Left hindlimb (tissue), 1 donor: ENCODE results near the gene IGSF10.
"Not testable (repeated sequence)": the region's sequence is repeated elsewhere in the genome, so short reads cannot be mapped to it uniquely, and the experiment has no call there.

Experiments used
- DNase-seq: peaks from one replicate; pipeline ENCODE4 v3.0.0-alpha.2; 2018

Gene IGSF10, protein sequence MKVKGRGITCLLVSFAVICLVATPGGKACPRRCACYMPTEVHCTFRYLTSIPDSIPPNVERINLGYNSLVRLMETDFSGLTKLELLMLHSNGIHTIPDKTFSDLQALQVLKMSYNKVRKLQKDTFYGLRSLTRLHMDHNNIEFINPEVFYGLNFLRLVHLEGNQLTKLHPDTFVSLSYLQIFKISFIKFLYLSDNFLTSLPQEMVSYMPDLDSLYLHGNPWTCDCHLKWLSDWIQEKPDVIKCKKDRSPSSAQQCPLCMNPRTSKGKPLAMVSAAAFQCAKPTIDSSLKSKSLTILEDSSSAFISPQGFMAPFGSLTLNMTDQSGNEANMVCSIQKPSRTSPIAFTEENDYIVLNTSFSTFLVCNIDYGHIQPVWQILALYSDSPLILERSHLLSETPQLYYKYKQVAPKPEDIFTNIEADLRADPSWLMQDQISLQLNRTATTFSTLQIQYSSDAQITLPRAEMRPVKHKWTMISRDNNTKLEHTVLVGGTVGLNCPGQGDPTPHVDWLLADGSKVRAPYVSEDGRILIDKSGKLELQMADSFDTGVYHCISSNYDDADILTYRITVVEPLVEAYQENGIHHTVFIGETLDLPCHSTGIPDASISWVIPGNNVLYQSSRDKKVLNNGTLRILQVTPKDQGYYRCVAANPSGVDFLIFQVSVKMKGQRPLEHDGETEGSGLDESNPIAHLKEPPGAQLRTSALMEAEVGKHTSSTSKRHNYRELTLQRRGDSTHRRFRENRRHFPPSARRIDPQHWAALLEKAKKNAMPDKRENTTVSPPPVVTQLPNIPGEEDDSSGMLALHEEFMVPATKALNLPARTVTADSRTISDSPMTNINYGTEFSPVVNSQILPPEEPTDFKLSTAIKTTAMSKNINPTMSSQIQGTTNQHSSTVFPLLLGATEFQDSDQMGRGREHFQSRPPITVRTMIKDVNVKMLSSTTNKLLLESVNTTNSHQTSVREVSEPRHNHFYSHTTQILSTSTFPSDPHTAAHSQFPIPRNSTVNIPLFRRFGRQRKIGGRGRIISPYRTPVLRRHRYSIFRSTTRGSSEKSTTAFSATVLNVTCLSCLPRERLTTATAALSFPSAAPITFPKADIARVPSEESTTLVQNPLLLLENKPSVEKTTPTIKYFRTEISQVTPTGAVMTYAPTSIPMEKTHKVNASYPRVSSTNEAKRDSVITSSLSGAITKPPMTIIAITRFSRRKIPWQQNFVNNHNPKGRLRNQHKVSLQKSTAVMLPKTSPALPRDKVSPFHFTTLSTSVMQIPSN (N-terminal part only)

DNA sequence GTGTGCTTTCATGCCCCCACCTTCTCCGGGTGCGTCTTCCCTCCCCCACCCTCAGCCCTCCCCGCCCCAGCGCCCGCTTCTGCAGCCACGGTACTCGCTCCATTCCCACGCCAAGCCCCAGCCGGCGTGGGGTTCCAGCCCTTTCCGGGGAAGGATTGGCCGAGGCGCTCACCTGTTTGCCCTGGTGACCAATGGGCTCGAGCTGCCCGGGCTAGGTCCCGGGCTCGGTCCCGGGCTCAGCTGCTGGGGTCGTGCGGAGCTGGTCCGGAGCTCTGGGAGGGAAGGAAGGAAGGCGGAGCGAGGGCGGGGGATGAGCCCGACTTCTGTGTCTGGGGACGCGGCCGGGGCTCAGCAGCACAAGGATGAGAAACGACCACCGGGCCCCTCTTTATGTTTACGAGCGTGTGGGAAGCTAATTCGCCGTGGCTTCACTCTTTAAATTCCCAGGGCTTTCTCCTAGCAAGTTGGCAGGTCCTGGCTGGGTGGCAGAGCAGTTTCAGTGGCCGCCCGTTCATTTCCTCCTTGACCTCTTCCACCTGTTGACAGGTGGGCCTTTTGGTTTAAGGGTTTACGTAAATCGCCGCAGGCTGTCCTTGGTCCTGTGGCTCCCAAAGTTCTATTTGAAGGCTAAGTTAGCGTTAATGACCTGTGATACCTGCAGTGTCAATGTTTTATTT lies at the start of gene IGSF10:
IGSF10 (minus strand) TSS at position 288 of the 677 bp plus-strand sequence. CDS start 2,352 bp downstream, outside the sequence.
- DNase-seq: peak; percentile 60

DNA sequence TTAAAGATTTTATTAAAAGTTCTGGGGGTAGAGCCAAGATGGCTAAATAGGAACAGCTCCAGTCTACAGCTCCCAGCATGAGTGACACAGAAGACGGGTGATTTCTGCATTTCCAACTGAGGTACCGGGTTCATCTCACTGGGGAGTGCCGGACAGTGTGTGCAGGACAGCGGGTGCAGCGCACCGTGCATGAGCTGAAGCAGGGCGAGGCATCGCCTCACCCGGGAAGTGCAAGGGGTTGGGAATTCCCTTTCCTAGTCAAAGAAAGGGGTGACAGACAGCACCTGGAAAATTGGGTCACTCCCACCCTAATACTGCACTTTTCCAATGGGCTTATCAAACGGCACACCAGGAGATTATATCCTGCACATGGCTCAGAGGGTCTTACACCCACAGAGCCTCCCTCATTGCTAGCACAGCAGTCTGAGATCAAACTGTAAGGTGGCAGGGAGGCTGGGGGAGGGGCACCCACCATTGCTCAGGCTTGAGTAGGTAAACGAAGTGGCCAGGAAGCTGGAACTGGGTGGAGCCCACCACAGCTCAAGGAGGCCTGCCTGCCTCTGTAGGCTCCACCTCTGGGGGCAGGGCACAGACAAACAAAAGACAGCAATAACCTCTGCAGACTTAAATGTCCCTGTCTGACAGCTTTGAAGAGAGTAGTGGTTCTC lies 48.7 kb upstream of the IGSF10 start:
- not testable (repeated sequence) for DNase-seq

DNA sequence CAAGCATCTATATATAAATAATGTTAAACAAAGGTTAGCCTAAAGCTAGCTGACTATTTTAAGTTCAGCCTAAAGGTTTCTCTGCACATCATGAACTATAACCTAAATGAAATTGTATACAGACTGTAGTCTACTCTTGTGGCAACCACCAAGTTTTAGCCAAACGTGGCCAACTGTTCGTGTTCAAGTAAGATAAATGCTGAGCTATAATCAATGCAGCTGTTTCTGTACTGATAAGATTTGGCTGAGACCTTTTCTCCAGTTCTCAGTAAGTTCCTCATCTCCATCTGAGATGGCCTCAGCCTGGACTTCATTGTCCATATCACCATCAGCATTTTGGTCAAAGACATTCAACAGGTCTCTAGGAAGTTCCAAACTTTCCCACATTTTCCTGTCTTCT lies 43.7 kb upstream of the IGSF10 start:
- no peak for DNase-seq

DNA sequence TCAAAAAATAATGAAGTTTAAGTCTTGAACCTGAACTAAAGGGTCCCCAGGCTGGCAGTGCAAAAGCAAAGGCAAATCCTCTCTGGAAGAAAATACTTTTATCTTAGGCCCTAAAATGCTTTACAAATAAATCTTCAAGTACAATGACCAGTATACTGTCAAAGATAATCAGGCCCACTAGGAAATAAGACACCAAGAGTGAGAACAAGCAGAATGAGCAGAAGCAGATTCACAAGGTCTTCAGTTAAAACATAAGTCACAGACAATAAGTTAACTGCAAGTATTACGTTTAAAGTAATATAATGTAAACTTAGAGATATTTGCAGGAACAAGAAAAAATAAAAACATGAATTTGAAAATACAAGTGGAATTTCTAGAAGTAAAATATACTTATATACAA lies 42.2 kb upstream of the IGSF10 start:
- DNase-seq: no peak

DNA sequence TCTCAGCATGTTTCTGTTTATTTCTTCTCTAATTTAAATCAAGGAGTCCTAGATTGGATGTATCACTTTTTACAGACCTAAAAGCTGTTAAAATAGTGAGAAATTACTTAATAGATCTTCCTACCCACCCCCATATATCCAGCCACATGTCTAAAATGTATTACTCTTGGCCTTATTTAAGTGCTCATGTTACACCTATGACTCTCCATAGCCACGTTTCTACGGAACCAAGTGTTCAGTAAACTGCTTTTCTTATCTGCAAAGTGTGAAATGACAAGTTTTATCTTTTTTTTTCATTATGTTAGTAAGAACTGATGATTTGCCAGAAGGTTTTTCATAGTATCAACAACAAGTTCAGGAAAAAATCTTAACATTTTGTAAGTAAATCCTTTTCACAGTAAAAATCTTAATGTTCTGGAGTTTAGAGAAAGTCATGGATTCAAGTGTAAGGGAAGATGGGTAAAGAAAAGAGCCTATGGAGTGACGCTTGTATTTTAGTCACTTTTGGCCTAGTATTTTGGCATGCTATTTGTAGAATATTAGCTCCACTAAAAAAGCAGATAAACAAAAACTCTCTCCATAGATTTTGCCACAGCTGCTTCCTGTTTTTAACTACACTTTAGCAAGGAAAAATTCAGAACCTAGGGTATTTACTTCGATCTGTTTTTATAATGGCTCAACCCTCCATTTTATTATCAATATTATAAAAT lies 41.2 kb upstream of the IGSF10 start:
- DNase-seq: no peak

DNA sequence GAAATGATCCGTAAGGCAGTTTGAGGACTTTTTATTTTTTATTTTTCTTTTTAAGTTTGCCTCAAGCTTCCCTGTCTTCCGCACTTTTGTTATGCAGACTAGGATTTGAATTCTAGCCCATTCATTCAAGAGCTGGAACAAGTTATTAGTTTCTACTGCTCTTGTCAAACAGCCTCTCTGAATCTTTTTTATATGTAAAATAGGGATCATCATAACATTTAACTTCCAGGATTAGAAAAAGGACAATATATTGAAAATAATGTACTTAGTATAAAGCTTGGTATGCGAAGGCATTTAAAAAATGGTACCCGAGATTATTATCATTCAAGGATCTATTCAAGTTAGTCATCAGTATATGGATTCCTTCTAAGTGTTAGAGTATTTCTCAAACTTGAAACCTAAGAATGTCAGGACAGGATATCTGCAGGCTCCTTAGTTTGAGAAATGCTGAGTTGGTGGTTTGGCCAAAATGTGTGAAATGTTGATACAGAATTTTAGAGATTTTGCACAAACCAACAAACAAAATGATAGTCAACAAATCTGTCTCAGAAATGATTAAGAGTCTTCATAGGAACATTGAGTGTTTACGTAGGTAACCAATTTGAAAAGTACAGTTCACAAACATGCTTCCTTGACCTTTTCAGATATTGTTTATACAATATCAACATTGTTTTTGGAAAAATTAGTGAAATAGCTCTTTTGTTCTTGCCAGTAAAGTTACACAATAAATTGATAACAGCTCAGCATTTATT lies 40.5 kb upstream of the IGSF10 start:
- DNase-seq: no peak

DNA sequence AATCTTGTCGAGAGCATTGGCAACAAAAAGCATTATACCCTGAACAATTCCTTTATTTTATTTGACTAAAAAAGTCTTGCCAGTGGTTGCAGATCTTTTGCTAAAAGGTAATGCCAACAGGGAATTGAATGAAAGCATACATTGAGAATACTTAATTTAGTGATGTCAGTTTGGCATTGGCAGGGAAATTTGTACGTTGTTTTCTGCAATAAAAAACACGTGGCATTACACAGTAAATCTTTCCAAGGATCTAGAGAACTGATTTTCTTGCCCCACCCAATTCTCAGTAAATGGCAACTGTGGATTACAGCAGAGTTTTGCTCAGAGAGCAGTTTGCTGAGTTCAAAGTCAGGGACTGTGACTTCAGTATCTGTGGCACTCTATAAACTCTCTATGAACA lies 38.3 kb upstream of the IGSF10 start:
- DNase-seq: no peak

DNA sequence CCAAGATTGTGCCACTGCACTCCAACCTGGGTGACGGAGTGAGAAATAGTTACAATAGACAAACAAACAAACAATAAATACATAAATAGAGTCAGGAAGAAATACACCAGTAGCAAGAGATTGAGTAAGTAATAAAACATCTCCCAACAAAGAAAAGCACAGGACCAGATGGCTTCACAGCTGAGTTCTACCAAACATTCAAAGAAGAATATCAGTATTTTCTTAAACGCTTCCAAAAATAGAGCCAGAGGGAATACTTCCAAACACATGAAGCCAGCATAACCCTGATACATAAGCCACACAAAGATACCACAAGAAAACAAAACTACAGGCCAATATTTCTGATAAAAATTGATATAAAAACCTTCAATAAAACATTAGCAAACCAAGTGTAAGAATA lies 30.7 kb upstream of the IGSF10 start:
- DNase-seq: no peak

DNA sequence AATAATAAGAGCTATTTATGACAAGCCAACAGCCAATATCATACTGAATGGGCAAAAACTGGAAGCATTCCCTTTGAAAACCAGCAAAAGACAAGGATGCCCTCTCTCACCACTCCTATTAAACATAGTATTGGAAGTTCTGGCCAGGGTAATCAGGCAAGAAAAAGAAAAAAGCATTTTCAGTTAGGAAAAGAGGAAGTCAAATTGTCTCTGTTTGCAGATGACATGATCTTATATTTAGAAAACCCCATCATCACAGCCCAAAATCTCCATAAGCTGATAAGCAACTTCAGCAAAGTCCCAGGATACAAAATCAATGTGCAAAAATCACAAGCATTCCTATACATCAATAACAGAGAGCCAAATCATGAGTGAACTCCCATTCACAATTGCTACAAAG lies 27.0 kb upstream of the IGSF10 start:
- DNase-seq: not testable (repeated sequence)

DNA sequence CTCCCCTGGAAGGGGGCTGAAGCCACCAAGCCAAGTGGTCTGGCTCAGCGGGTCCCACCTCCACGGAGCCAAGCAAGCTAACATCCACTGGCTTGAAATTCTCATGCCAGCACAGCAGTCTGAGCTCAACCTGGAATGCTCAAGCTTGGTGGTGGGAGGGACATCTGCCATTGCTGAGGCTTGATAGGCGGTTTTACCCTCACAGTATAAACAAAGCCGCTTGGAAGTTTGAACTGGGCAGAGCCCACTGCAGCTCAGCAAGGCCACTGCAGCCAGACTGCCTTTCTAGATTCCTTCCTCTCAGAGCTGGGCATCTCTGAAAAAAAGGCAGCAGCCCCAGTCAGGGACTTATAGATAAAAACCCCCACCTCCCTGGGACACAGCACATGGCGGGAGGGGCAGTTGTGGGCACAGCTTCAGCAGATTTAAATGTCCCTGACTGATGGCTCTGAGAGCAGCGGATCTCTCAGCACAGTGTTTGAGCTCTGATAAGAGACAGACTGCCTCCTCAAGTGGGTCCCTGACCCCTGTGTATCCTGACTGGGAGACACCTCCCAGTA lies 23.2 kb upstream of the IGSF10 start:
- DNase-seq: no peak

DNA sequence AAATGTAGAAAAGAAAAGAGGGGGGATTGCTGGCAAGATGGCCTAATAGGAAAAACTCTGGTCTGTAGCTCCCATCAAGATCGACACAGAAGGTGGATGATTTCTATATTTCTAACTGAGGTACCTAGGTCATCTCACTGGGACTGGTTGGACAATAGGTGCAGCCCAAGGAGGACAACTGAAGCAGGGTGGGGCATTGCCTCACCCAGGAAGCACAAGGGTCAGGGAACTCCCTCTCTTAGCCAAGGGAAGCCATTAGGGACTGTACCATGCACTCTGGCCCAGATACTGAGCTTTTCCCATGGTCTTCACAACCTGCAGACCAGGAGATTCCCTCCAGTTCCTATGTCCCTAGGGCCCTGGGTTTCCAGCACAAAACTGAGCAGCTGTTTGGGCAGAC lies 22.6 kb upstream of the IGSF10 start:
- no peak for DNase-seq

DNA sequence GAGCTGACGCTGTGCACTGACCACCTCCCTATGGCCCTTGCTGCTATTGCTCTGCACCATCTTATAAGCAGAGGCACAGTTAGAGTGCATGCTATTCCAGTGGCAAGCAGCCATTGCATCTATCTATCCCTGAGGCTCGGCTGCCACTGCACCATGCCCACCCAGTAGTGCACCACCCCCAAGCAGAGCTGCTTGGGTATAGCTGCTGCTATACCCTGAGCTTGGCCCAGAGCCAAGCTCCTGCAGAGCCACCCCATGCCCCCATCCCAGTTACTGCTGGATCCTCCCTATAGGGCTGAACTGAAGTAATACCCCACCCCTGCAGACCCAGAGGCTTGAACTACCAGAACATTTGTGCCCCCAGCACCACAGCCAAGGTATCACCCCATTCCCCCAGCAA lies 19.6 kb upstream of the IGSF10 start:
- DNase-seq: no peak

DNA sequence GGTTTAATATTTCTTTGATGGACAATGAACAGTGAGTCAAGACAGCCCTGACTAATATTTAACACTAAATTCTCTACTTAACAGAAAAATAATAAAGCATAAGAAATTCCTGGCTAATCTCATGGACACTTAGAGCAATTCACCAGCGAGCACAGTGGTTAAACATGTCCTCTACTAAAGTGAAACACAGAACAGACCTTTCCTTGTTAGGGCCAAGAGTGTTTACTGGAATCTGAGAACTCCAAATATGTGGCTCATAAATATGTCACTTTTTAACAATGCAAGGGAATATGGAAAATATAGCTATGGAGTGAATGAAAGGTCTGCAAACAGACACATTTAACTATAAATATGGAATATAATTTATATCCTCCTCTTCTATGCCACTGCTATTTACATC lies 18.6 kb upstream of the IGSF10 start:
- DNase-seq: no peak

DNA sequence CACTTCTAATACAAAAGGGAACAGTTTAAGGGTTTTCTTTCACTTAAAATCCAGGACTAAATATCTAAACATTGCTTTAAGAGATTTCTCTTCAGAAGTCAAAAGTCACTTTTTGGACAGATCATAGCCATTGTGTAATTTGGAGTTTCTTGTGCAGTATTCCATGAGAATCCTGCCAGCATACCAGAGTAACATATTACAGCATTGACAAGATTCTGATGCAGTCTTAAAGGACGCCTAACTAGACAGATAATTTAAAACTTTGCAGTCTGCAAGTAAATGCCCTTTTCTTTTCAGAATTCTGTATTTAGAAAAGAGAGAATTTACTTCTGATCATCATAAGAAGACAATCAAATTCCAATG lies 17.5 kb upstream of the IGSF10 start:
- no peak for DNase-seq

DNA sequence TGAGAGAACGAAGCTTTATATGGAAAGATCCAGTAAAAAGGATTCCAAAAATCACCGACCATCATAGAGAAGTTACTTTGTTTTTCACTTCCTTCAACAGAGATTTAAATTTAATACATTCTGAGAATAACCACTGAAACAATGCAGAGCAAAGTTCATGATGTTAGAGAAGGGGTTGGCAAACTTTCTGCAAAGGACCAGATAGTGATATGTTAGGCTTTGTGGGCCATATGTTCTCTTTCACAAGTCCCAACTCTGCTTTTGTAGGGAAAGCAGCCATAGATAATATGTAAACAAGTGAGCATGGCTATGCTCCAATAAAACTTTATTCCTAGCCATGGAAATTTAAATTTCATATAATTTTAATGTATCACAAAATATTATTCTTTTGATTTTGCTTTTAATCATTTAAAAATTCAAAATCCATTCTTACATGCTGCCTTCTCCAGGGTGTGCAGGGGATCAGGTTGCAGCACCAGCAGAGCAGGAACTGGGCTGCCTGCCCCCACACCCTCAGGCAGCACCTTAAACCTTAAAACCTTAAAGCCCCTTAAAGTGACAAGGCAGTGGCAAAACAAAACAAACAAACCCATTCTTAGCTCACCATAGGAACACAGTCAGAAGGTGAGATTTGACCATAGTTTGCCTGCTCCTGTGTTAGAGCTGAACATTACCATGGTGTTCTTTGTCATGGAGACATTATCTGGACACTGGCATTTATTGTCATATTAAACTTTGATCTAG lies 16.9 kb upstream of the IGSF10 start:
- DNase-seq: no peak

DNA sequence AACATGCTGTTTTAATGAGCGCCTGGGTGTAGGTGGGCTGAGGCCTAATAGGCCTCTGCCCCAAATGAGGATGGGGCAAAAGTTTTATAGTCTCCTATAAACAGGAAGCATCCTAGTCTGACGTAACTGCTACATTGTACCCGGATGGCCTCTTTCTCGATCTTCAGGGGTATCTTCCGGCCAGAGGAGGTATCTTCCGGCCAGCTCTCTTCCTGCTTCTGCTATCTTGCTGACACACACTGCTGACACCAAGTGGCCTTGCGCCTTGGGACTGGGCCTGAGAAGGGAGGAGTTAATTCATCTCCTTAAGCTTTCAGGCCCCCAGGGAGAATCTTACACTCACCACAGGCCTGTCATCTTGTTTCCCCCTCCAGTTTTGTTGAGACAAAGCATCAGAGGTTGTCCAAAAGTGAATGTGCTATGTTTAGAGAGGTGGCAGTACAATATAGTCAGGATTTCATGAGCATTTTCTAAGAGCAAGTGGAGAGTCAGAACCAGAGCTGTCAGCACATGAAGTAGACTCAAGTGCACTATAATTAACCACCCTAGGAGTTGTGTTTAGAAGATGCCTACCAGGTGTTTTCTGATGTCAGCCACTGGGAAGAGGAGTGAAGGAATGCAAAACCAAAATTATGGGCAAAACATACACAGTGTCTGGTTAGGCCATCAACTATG lies 15.6 kb upstream of the IGSF10 start:
- DNase-seq: no peak

DNA sequence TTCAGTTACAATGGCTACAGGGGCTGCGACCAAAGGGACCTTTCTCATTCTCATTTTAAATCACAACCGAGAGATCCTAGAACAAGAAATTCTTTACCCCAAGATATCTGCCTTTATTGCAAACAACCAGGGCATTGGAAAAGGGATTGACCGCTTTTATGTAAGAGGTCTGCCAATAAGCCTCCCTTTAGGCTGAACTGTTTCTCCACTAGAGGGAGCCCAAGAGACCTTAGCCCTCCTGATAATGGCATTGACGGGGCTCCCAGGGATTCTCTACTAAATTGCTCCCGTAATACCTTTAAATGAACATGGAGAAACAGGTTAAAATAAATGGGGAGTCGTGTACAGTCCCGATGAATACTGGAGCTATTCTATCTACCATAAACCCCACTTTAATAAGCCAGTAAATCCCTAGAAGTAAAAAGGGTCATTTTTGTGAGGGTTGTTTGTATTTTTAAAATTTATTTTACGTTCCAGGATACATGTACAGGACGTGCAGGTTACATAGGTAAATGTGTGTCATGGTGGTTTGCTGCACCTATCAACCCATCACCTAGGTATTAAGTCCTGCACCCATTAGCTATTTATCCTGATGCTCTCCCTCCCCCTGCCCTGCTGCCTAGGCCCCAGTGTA lies 7.5 kb upstream of the IGSF10 start:
- DNase-seq: no peak

DNA sequence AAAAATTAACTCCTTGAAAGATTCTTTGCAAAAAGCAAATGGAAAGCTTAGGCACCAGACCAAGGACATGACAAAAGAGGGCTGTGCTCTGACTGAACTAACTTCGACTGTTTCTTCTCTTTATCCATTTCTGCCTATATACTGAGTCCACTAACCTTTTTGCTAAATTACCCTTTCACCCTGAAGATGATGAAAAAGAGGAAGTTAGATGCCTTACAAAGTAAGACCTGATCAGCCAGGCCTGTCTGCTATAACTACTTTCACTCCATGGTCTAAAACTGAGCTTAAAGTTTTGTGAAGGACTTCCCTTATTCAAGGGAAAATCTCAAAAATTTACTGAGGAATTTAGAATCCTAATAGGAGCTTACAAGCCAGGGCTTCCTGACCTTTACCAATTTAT lies 6.2 kb upstream of the IGSF10 start:
- DNase-seq: no peak
